GM19099 (cell line): ENCODE results near the gene DOCK3.

Experiments used
- POLR2A ChIP-seq: IDR thresholded peaks from 3 replicates; pipeline ENCODE4 v1.6.1; 2011; ENCODE audit warnings: low read depth; ENCODE audit not compliant: insufficient read length; ENCODE audit errors: extremely low read depth

Gene DOCK3

DNA sequence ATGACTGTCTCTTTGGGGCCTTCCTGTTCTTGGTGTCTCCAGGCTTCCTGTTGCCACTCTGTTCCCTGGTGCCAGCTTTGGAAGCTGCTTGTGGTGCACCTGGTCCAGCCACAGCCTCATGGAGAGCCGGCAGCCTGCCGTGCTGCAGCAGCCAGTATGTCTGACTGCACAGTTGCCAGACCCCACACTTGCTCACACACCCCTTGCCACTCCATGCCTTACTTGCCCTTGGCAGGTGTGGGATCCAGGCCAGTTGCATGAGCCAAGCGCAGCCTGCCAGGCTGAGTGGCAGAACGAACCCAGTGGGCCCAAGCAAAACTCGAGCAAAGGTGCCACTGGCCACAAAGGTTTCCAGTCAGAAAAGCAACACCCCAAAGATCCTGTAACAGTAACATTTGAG is 309.2 kb downstream of the DOCK3 start:
- no peak for TF ChIP-seq POLR2A

DNA sequence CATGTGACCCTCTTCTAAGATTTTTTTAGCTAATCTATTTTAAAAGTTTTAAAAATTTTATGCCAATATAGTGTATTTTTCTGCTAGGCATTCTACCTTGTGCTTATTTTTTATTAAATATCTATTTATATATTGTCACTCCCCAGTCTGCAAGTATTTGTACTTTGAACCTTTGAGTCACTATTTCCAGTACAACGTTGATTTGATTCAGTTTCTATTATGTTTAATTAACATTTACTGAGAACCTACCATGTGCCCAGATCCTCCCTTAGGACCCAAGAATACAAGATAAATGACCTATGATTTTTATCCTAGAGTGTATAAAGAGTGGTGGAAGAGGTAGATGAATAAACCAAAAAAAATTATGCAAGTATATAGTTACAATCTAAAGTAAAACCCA is 311.2 kb downstream of the DOCK3 start:
- TF ChIP-seq POLR2A, result no peak

DNA sequence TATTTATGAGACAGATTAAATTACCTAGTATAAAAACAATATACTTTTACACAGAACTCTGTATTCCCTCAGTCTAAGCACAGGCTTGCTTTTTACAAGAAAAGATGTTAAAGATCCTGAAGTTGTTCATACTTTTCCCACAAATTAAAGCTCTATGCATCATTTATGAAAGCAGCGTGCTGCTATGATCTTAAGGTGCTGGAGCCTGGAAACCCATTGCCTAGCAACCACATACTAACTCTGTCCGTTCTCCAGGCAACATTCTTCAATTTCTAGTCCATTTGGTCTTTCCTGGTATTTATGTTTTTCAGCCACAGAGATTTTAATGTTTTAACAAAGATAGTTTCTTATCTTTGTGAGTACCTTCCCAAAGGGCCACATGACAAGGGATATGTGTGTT is 312.0 kb downstream of the DOCK3 start:
- no peak for TF ChIP-seq POLR2A

DNA sequence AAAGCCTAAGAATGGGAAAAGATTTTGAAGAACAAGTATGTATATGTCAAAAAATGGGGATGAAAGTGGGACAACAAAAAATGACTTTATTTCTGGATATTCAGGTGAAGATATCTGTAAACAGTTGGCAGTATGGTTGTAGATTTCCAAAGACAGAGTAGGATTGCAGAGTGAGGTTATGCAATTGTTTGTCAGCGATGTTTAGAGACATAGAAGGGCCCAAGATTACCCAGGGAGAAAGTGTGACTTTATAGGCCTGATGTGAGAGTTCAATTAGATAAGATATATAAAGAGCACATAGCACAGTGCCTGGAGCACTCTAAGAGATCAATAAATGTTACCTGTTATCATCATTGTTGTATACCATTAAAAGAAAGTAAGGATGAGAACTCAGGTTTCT is 319.8 kb downstream of the DOCK3 start:
- TF ChIP-seq POLR2A, result no peak

- no peak for TF ChIP-seq POLR2A
Observed at GRCh38 chr3:50995085-50995824, 320.5 kb downstream of the DOCK3 start.

- no peak for TF ChIP-seq POLR2A
Observed at GRCh38 chr3:51002495-51002894, 327.8 kb downstream of the DOCK3 start.

DNA sequence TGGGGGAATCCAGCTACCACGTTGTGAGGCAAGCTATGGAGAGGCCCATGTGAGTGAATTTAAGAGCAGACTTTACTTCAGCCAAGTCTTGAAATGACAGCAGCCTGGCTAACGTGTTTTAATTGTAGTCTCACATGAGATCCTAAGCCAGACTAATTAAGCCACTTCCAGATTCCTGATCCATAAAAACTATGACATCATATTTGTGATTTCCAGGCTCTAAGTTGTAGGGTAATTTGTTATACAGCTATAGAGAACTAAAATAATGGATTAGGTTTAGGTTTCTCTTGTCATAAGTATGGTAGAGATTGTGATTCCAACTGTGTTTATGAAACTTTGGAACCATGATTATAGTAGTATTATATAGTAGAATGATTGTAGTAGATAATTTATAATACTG is 329.5 kb downstream of the DOCK3 start:
- no peak for TF ChIP-seq POLR2A

- no peak for TF ChIP-seq POLR2A
Observed at GRCh38 chr3:51024121-51024520, 349.4 kb downstream of the DOCK3 start.

GRCh38 chr3:51024765-51025632 is 350.3 kb downstream of the DOCK3 start:
- TF ChIP-seq POLR2A, result no peak

DNA sequence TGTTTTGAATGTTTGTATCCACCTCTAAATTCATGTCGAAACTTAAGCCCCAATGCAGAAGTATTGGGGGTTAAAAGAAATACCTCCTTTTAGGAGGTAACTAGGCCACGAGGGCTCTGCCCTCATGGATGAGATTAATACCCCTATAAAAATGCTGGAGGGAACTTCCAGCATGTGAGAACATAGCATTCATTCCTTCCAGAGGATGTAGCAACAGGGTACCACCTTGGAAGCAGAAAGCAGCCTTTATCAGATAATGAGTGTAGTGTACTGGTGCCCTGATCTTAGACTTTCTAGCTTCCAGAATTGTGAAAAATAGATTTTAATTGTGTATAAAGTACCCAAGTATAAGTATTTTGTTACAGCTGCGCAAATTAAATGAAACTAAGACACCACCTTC is 356.9 kb downstream of the DOCK3 start:
- TF ChIP-seq POLR2A, result no peak

- no peak for TF ChIP-seq POLR2A
Observed at GRCh38 chr3:51035630-51036029, 360.9 kb downstream of the DOCK3 start.

- no peak for TF ChIP-seq POLR2A
Observed at GRCh38 chr3:51044982-51045381, 370.3 kb downstream of the DOCK3 start.

GRCh38 chr3:51052562-51052961 is 377.8 kb downstream of the DOCK3 start:
- no peak for TF ChIP-seq POLR2A

DNA sequence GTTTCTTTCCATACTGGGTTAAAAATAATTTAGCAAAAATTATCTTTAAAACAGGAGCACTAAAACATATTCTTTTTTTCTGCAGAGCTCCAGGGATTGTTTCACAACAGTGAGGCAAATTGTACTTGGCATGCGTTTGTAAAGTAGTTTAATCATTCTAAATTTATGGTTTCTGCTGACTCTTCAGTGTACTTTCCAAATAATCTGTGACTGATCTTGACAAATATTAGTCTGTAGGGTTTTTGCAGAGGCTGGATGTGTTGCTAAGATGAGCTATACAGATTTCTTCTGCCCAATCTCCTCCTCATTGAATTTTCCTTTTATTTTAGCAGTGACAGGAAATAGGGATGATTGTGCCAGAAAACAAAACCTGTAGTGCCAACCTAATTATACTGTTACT is 382.4 kb downstream of the DOCK3 start:
- TF ChIP-seq POLR2A, result no peak

GRCh38 chr3:51063053-51063452 is 388.3 kb downstream of the DOCK3 start:
- no peak for TF ChIP-seq POLR2A

DNA sequence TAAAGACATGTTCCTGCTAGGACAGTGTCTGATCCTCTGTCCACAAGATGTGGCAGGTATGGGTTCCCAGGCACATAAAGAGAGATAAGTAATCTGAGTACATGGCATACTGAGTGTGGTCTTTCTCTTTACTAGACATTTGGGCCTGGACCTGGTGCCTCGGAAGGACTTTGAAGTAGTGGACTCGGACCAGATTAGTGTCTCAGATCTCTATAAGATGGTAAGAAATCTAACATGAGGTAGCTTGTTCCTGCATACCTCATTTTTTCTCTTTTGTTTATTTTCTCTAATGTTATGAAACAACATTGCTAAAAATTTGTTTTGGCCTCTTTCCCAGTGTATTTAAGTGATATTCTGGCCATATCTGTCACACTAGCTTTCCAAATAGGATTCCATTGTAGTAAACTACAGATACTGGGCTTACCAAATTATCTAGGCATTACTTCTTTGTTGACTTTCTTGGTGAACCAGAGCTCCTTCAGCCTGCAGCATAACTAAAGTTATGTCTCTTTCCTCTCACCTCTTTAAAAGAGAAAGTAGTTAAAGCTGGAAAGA is 400.6 kb downstream of the DOCK3 start:
- TF ChIP-seq POLR2A, result no peak

DNA sequence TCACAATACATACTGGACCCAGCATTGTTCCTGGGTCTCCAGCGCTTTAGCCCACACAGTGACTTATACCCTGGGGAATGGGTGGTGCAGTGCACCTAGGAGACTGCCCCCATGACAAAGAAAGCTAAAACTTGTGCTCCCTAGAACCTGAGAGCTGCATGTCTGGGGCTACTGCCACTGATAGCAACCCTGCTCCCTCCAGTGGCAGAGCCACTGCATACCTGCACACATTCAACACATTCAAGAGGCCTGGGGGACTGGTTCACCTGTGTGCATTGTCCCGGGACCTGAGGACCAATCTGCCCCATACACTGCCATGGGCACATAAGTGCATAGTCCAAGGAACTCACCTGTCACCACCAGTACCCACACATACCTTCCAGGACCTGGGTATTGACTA is 407.6 kb downstream of the DOCK3 start:
- no peak for TF ChIP-seq POLR2A

DNA sequence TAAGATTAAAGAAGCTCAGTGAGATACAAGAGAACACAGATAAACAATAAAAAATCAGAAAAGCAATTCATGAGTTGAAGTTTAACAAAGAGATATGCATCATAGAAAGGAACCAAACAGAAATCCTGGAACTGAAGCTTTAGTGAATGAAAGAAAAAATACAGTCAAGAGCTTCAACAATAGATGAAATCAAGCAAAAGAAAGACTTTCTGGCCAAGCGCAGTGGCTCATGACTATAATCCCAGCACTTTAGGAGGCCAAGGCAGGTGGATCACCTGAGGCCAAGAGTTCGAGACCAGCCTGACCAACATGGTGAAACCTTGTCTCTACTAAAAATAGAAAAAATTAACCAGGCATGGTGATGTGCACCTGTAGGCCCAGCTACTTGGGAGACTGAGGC is 408.8 kb downstream of the DOCK3 start:
- no peak for TF ChIP-seq POLR2A
